GM21528 (cell line): ENCODE measurements around the gene CD209.
"Not testable (repeated sequence)": the region's sequence is repeated elsewhere in the genome, so short reads cannot be mapped to it uniquely, and the experiment has no call there.

Experiments used
- ATAC-seq: cut with Tn5 transposase; IDR thresholded peaks from one replicate; pipeline ENCODE4 v1.9.1; 2021; ENCODE audit warnings: mild to moderate bottlenecking, moderate library complexity; ENCODE audit not compliant: unreplicated experiment, low FRiP score

Gene CD209

GRCh38 chr19:7746903-7747884 lies at the start of gene CD209:
CD209 (minus strand) TSS chr19:7747534; CDS start chr19:7747511, 23 bp downstream.
- no peak for ATAC-seq

DNA sequence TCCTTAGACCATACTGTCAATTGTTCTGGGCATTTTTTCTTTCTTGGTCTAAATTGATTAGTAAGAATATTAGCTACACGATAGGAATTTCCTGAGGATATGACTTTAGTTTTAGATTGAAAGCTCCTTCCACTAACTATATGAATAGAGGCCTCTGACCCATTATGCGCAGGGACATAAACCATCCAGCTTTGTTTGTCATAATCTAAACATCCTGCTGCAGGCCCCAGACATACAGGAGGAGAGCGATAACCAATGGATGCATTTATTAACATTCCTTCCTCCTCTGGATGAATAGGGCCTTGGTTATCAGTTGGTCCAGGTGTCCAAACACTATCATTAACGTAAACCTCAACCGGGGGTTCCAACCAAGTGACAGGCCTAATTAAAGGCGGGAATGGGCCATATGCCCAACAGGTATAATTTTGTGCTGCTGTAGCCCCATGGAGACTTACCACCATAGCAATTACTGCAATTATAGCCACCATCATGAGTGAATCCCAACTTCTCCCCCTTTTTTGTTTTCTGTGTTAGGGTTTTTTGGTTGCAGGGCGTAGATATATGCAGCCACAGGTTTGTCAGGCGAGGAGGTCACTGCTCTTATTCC lies 48.3 kb upstream of the CD209 start:
- no peak for ATAC-seq

DNA sequence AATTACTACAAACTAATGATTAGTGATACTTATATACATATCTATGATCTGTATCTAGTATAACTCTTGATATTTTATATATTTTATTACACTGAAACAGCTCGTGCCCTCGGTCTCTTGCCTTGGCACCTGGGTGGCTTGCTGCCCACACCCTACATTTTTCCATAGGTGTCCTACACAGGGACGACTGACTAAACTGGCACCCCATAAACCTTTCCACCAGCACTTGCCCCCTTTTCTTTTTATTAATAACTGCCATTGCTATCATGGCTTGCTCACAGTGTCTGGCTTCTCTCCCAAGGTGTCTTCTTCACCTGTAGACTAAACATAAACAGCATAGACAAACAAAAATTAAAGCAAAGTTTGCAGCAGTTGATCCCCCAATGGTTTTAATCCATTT lies 46.2 kb upstream of the CD209 start:
- no peak for ATAC-seq

DNA sequence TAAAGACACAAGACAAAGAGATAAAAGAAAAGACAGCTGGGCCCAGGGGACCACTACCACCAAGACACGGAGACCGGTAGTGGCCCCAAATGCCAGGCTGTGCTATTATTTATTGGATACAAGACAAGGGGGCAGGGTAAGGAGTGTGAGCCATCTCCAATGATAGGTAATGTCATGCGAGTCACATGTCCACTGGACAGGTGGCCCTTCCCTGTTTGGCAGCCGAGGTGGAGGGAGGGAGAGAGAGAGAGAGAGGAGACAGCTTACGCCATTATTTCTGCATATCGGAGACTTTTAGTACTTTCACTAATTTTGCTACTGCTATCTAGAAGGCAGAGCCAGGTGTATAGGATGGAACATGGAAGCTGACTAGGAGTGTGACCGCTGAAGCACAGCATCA lies 45.4 kb upstream of the CD209 start:
- not testable (repeated sequence) for ATAC-seq

DNA sequence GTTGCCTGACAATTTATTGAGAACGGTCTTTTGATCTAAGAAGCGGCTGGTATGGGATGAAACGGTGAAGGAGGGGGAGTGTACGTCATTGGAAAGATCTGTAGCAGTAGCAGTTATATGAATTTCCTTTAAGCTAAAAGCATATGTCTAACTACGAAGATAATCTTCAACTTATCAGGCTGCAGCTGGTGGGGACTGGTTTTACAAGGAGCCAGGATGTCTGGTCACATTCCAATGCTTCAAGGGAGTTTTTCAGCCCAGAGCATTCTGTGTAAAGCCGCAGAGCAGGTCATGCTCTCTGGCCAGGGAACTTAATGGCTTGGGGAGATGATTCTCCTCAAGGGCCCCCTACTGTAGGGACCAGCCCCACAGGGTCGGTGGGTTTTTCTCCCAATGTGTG lies 44.9 kb upstream of the CD209 start:
- ATAC-seq, result no peak

DNA sequence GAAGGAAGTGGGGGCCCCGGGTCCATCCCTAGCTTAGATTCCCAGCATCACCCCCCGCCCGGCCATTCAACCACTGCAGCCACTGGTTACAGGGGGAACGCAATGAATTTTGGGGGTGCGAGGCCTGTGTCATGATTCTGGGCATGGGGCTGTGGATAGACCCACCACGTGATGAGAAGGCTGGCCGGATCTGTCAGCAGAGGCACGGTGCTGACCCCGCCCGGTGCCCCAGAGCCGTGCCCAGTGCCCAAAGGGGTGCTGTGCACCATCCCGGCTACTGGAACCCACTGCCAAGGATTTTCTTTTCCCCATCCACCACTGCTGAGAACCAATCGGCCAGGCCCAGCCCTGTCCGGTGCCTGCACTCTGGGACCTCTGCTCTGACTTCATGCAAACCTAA lies 43.1 kb upstream of the CD209 start:
- no peak for ATAC-seq

DNA sequence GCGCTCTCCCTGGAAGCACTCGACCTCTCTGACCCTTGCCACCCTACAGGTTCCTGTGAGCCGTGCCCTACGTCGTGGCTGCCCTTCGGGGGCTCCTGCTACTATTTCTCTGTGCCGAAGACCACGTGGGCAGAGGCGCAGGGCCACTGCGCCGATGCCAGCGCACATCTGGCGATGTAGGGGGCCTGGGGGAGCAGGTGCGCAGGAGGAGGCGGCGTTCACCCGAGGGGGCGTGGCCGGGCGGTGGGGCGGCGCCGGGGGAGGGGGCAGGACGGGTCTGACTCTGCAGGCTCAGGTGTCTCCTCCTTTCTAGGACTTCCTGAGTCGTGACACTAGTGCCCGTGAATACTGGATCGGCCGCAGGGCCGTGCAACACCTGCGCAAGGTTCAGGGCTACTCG lies 42.1 kb upstream of the CD209 start:
- no peak for ATAC-seq

- ATAC-seq, result no peak
Measured at GRCh38 chr19:7788933-7789323, 41.6 kb upstream of the CD209 start.

DNA sequence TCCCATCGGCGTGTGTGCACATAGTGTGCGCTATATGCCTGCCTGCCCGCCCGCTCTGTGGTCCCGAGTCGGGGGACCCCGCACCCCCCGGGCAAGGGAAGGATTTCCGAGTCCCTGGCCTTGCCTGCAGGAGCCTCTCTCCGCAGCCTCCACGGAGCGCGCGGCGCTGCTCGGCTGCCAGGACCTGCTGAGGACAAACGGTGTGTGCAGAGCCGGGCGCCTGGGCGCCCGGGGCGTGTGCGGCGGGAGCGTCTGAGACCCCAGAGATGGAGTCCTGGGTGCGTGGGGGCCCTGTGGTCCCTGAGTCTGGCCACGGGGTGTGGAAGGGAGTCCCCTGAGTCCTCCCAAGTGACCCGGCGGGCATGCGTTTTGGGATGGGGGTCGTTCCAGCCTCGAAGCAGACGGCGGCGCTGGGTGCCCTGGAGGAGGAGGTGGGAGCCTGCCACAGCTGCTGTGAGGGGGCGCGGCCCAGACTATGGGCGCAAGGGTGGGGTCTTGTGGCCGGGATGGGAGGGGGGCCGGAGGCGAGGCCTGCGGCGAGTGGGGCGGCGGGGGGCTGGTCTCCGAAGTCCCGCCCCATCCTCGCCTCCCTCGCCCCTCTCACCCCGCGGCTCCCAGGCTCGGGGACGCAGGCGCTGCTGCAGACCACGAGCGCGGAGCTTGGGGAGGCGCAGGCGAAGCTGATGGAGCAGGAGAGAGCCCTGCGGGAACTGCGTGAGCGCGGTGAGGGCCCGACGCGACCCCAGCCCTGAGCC lies 41.0 kb upstream of the CD209 start:
- ATAC-seq, result no peak

DNA sequence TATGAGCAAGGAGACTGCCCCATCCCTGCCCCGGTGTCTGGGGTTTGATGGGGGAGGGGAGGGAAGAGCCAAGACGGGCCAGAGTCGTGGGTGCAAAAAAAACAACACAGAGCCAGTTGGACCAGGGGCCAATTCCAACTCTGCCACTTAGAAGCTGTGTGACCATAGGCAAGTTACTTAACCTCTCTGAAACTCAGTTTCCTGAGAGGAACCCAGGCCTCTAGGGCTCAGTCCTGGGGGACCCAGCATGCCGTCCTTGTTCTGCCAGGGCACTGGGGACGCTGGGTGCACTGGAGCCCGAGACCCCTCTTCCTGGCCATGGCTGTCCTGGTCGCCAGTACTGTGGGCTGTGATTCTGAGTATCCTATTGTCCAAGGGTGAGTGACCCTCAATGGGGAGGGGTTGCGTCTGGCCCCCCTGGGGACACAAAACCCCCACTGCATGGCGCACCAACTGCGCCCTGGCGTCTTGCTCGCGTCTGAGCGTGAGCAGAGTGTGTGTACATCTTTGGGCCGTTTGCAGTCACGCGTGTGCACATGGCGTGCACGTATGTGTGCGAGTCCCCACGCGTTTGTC lies 40.4 kb upstream of the CD209 start:
- no peak for ATAC-seq

DNA sequence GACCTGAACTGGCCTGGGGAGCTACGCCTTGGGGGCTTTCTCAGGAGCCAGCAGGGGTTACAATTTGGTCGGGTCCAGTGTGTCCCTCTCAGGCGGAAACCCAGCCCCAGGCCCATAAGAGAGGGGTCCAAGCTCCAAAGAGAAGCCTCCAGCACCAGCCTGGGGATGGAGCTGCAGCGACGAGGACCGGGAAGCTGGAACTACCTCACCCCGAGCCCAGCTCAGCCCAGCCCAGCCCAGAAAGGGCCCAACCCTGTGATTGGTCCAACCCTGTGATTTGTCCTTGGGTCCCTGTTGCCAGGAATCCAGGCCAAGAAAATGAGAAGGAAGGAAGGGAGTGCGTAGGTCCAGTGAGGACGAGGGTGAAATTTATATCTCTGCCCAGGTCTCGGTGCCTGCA lies 39.8 kb upstream of the CD209 start:
- no peak for ATAC-seq

- ATAC-seq, result no peak
Measured at GRCh38 chr19:7784856-7785255, 37.5 kb upstream of the CD209 start.

- ATAC-seq, result no peak
Measured at GRCh38 chr19:7783991-7784423, 36.7 kb upstream of the CD209 start.

DNA sequence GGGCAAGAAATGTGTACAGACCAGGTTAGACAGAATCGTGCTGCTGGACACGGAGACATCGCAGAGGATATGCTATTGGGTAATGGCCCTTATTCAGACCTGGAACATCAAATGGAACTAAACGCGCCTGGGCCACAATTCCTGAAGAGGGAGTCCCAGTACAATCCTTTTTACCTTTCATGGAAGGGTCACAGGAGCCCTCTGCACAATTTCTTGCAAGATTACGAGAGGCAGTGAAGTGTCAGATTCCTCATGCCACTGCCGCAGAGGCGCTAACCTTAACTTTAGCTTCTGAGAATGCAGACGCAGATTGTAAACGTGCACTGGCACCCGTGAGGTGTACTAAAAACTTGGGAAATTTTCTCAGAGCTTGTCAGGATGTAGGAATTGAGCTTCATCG lies 33.8 kb upstream of the CD209 start:
- ATAC-seq, result no peak

DNA sequence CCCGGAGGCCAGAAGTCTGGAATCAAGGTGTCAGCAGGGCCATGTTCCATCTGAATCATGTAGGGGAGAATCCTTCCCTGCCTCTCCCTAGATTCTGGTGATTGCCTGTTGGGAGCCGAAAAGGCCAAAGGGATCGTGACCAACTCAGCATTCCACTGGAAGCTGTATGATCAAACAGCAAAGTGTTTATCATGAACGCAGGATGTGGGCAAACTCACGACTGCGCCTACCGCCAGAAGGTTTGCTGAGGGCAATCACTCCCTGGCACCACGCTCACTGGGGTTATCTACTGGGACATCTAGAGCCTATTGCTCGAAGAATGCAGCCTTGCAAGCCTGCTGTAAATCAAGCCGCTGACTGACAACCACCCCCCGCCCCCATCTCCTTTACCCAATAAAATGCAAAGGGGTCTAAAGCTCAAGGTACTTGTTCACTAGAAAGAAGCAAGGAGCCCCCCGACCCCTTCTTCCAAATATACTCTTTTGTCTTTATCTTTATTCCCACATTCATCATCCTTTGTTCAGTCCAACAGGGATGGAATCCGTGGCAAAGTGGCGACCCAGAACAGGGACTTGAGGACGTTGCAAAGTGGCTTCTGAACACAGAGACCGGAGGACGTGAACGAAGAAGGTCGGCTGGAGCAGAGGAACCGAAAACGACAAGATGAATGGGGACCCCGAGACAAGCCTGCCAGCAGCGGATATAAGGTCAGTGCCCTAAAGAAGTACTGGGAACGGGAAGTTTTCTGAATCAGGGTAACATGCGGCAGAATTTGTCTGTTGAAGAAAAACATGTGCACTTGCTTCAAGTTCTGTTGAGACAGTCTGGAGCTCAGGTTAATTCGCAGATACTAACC lies 32.5 kb upstream of the CD209 start:
- ATAC-seq, result no peak

DNA sequence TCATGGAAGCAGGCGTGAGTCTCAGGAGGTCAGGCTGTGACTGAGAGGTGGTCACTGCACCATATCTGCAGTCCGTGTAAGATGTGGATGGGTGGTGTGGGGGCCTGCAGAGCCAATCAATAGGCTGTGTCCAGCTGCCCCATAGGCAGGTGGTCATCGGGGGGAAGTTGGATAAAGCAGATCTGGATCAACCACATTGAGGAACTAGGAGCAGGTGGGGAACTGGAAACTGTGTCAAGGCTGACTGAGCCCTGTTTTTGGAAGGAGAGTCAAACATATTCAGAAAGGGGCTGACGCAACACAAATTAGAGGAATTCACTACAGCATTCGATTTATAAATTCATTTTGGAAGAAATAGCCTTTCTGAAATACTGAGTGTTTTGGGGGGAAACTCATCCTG lies 30.7 kb upstream of the CD209 start:
- no peak for ATAC-seq

DNA sequence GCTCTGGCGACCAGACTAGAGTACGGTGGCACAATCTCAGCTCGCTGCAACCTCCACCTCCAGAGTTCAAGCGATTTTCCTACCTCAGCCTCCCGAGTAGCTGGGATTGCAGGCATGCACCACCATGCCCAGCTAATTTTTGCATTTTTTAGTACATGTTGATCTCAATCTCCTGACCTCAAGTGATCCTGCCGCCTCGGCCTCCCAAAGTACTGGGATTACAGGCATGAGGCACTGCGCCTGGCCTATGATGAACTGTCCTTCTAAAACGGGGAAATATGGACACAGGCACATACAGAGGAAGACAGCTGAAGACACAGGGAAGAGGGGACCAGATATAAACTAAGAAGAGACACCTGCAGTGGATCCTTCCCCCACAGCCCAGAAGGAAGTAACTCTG lies 28.4 kb upstream of the CD209 start:
- ATAC-seq, result no peak

GRCh38 chr19:7773841-7774240 lies 26.5 kb upstream of the CD209 start:
- ATAC-seq, result no peak

DNA sequence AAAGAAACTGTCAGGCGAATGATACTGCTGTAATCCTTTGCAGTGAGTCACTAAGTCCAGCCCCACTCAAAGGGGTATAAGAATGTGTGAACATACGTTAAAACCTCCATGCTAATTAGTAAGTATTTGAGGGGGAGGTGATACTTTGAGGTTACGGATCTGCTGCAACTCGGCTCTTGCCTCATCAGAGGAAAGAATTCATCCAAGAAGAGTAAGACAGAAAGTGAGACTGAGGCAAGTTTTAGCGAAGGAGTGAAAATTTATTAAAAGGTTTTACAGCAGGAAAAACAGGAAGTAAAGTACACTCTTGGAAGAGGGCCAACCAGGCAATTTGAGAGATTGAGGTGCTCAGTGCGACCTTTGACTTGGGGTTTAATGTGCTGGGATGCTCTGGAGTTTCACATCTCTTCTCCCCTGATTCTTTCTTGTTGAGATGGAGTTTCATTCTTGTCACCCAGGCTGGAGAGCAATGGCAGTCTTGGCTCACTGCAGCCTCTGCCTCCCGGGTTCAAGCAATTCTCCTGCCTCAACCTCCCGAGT lies 25.5 kb upstream of the CD209 start:
- no peak for ATAC-seq

DNA sequence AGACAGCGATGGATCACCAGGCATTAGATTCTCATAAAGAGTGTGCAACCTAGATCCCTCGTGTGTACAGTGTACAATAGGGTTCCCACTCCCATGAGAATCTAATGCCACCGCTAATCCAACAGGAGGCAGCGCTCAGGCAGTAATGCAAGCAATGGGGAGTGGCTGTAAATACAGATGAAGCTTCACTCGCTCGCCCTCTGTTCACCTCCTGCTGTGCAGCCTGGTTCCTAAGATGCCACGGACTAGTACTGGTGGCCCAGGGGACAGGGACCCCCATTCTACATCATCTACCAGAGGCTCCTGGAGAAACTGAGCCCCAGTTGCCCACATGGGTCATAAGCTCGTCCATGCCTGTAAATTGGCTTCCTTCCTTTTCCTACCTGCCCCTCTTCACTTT lies 23.7 kb upstream of the CD209 start:
- no peak for ATAC-seq
